Measurements from ENCODE around the gene GATAD2A. TPM values are rescaled to one million over a fixed set of nuclear protein-coding genes. Genes with fewer than 3 reads are reported as not detected.

Gene GATAD2A
- total and polyA plus RNA-seq, 2 of the 13 experiments (the other 11 are each of a cell fraction or from before 2014, with no cell fraction given): 16.8 to 28.6 TPM

DNA sequence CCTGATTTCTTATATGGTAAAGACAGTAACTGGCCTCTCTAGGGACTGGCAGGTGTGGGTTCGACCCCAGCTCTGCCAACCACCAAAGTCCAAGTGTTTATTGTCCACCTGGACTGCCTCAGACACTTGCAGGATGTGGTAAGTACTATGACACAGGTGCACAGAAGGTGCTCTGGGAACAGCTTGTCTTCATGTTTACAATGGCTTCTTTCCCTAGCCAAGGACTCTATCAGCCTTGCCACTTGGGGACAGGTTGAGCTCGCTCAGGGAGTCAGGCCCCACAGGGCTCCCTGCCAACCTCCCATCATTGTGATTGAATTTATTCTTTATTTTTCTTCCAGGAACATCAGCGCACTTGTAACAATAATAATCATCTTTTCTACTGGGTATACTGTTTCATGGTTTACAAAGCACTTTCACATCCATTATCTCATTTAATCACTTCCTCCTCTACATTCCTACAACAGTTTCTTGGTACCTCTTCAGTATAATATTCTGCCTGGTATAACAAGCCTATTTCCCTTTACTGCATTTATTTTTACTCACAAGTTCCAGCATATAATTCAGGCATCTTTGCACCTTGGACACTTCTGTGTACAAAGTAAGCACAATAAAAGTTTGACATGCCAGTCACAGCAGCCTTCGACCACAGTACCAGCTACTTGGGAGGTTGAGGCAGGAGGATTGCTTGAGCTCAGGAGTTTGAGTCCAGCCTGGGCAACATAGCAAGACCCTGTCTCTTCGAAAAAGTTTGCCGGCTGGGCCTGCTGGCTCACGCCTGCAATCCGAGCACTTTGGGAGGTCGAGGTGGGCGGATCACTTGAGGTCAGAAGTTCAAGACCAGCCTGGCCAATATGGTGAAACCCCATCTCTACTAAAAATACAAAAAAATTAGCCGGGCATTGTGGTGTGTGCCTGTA is 24.2 kb upstream of the GATAD2A start:
- no peaks in the 10 kb centered on the region for H3K36me3 ChIP-seq (replicated peaks in 1 of 2; ENCODE audit: control insufficient read depth in 1 of 2, insufficient read depth in 2 of 2, low read length in 2 of 2)
- H4K20me1 ChIP-seq (ENCODE audit: insufficient read depth, low read length): no peaks in the 10 kb centered on the region
- in situ Hi-C loops (cut with HindIII; ENCODE audit: extremely low pct_ligation_motif_present, low pct_unique_long_range_greater_than_20kb) (no loop called here), intact Hi-C loops (cut with micrococcal nuclease; ENCODE audit: unreplicated experiment) (no loop called here)
- H3K9me3 ChIP-seq (ENCODE audit: low read length): no peaks in the 10 kb centered on the region
- H3K4me2 ChIP-seq (ENCODE audit: low read depth, low read length): peak overlapping the region; percentile 23; the same call in 1 of the 2 replicates
- 18% methylated on average over 11 of the region's 11 CpGs for WGBS (ENCODE audit: low lambda C conversion rate)
- TF ChIP-seq ZMYM3 (CRISPR knock-in tag; IDR thresholded peaks at IDR 0.05): peak; percentile 76
- TF ChIP-seq ZKSCAN8 (CRISPR knock-in tag; IDR thresholded peaks at IDR 0.05; ENCODE audit: borderline replicate concordance): no peak
- TF ChIP-seq, protein P1, sequence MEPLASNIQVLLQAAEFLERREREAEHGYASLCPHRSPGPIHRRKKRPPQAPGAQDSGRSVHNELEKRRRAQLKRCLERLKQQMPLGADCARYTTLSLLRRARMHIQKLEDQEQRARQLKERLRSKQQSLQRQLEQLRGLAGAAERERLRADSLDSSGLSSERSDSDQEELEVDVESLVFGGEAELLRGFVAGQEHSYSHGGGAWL (CRISPR knock-in tag; IDR thresholded peaks at IDR 0.05): no peak
- no peak for TF ChIP-seq FOXA1 (IDR thresholded peaks at IDR 0.05)
- peak; percentile 22; the same call in 1 of the 2 replicates for TF ChIP-seq FOXA1 (CRISPR knock-in tag; IDR thresholded peaks at IDR 0.05)
- no peak for TF ChIP-seq ZNF607 (CRISPR knock-in tag; IDR thresholded peaks at IDR 0.05; ENCODE audit: borderline replicate concordance)
- no peak for TF ChIP-seq ZNF343 (CRISPR knock-in tag; IDR thresholded peaks at IDR 0.05)
- TF ChIP-seq ZNF121 (CRISPR knock-in tag; IDR thresholded peaks at IDR 0.05): peak; percentile 93
- peak; percentile 42; the same call in 1 of the 2 replicates for TF ChIP-seq FOXA3 (CRISPR knock-in tag; IDR thresholded peaks at IDR 0.05)
- TF ChIP-seq ZNF839 (CRISPR knock-in tag; IDR thresholded peaks at IDR 0.05; ENCODE audit: borderline replicate concordance): no peak
- TF ChIP-seq GFI1 (CRISPR knock-in tag; IDR thresholded peaks at IDR 0.05; ENCODE audit: borderline replicate concordance): no peak
- CTCF ChIA-PET (ENCODE audit: low intra/inter-chr PET ratio, low total read pairs): no interaction called here
- H3K27ac ChIP-seq (ENCODE audit: extremely low read length, insufficient read depth, low read length): no peak overlapping the region
- no peak for FAIRE-seq
- POLR2A ChIA-PET: interaction anchor here (1.3 kb wide), 1 partner anchor 8 kb away, joined by 6 read pairs; no protein-coding TSS in a partner anchor
- peaks cover 61% of the 10 kb centered on the region for H3K4me1 ChIP-seq (ENCODE audit: insufficient read depth, low read length)
- BruUV-seq (replicated peaks): no TSS peak
- DNase-seq (ENCODE audit: low spot score): no peak
- no peak overlapping the region for H3K4me3 ChIP-seq (replicated peaks in 1 of 3; ENCODE audit: insufficient read depth in 1 of 3, low read depth in 2 of 3, low read length in 3 of 3)
- no peak for ATAC-seq
- H2AFZ ChIP-seq (ENCODE audit: low read length): no peak overlapping the region
- no peak overlapping the region for H3K9ac ChIP-seq (ENCODE audit: insufficient read depth, low read depth, low read length)
- H3K79me2 ChIP-seq (ENCODE audit: insufficient read depth, low read length): peaks cover 2% of the 10 kb centered on the region
- H3K27me3 ChIP-seq (ENCODE audit: control insufficient read depth in 1 of 2, insufficient read depth in 2 of 2, low read length in 2 of 2): no peaks in the 10 kb centered on the region
